ENCODE results near the gene SFR1.

GRCh38 chr10:104088239-104088638 is 33.7 kb upstream of the SFR1 start:
- TF ChIP-seq CTCF (IDR thresholded peaks at IDR 0.05; ENCODE audit: low read length) (no peak), EZH2 (IDR thresholded peaks at IDR 0.05; ENCODE audit: borderline replicate concordance, low read length) (no peak)
